Smooth muscle cell (in vitro differentiated cells): ENCODE results near the gene HIBADH. TPM values are rescaled to one million over a fixed set of nuclear protein-coding genes. Genes with fewer than 3 reads are reported as not detected.

Experiments used
- DNase-seq: peaks from one replicate; lab custom pipeline; 2025; ENCODE audit not compliant: unreplicated experiment; lab: John Stamatoyannopoulos, UW
- H2AFZ ChIP-seq: fragments of 200-600 bp; sonication (generic); 2 replicates; pipeline ENCODE4 v1.6.0; 2016; ENCODE audit warnings: antibody characterized with exemption, low read depth, mild to moderate bottlenecking
- H3F3A ChIP-seq: fragments of 200-600 bp; sonication (generic); 2 replicates; pipeline ENCODE4 v1.6.0; 2017; ENCODE audit warnings: antibody characterized with exemption, low read depth
- H3K27ac ChIP-seq: fragments of 200-600 bp; sonication (generic); 2 replicates; pipeline ENCODE4 v1.5.1; 2016; ENCODE audit warnings: low read depth, mild to moderate bottlenecking
- H3K27me3 ChIP-seq: fragments of 200-600 bp; sonication (generic); 2 replicates; pipeline ENCODE4 v1.6.1; 2016; ENCODE audit warnings: low read depth, mild to moderate bottlenecking
- H3K36me3 ChIP-seq: fragments of 200-600 bp; sonication (generic); 2 replicates; pipeline ENCODE4 v1.5.1; 2016; ENCODE audit warnings: low read depth
- H3K4me1 ChIP-seq: fragments of 200-600 bp; sonication (generic); 2 replicates; pipeline ENCODE4 v1.5.1; 2016; ENCODE audit warnings: low read depth
- H3K4me2 ChIP-seq: fragments of 200-600 bp; sonication (generic); 2 replicates; pipeline ENCODE4 v1.6.0; 2016; ENCODE audit warnings: mild to moderate bottlenecking
- H3K4me3 ChIP-seq: fragments of 200-600 bp; sonication (generic); 2 replicates; pipeline ENCODE4 v1.5.1; 2016; ENCODE audit warnings: mild to moderate bottlenecking
- H3K79me2 ChIP-seq: fragments of 200-600 bp; sonication (generic); 2 replicates; pipeline ENCODE4 v1.6.0; 2016; ENCODE audit warnings: low read depth, mild to moderate bottlenecking
- H3K9ac ChIP-seq: fragments of 200-600 bp; sonication (generic); 2 replicates; pipeline ENCODE4 v1.6.0; 2016; ENCODE audit warnings: low read depth
- H3K9me3 ChIP-seq: fragments of 200-600 bp; sonication (generic); replicated peaks from 2 replicates; pipeline ENCODE4 v1.5.1; 2016; ENCODE audit warnings: low read depth
- H4K20me1 ChIP-seq: fragments of 200-600 bp; sonication (generic); 2 replicates; pipeline ENCODE4 v1.6.0; 2016; ENCODE audit warnings: low read depth
- CTCF ChIP-seq: fragments of 200-600 bp; sonication (generic); IDR thresholded peaks from 2 replicates; pipeline ENCODE4 v1.5.1; 2017; ENCODE audit warnings: borderline replicate concordance, mild to moderate bottlenecking, antibody characterized with exemption; ENCODE audit not compliant: insufficient read depth, poor library complexity, severe bottlenecking
- WGBS: methylation state at CpG from one replicate; pipeline ENCODE4 v1.1.7; 2016; ENCODE audit warnings: low lambda C conversion rate; 5-methylcytosine and 5-hydroxymethylcytosine counted together
- polyA plus RNA-seq: library from polyadenylated mRNA; unstranded; fragments of >200 nt; fragmentation: Nextera tagmentation; extraction: Ambion mirVana; gene quantifications from 2 replicates; pipeline ENCODE4 v1.2.1, GENCODE V29; 2016
- total RNA-seq: library from RNA; depleted of rRNA; stranded (reverse); fragments of >200 nt; gene quantifications from 2 replicates; pipeline ENCODE4 v1.2.3, GENCODE V29; 2014

HIBADH gene
- total and polyA plus RNA-seq, 2 experiments from 2014 or later, result 16.1 to 24.4 TPM

- H3K9ac ChIP-seq, result no peak overlapping the region
- no peaks in the 10 kb centered on the region for H3K27me3 ChIP-seq
- no peak for DNase-seq
- H3K4me3 ChIP-seq, result no peak overlapping the region
- no peaks in the 10 kb centered on the region for H3K9me3 ChIP-seq
- H3K4me1 ChIP-seq, result peaks cover 3% of the 10 kb centered on the region
- WGBS, result 95% methylated on average over 2 of the region's 2 CpGs
- H2AFZ ChIP-seq, result no peak overlapping the region
- H3K79me2 ChIP-seq, result peaks cover 34% of the 10 kb centered on the region
- no peak overlapping the region for H3K27ac ChIP-seq
- H3K4me2 ChIP-seq, result no peak overlapping the region
- H3K36me3 ChIP-seq, result no peaks in the 10 kb centered on the region
- H3F3A ChIP-seq, result no peaks in the 10 kb centered on the region
- H4K20me1 ChIP-seq, result no peaks in the 10 kb centered on the region
- no peak for TF ChIP-seq CTCF
These were observed 6.0 kb downstream of the HIBADH start for GRCh38 chr7:27656724-27657123.

GRCh38 chr7:27655184-27655583, 7.5 kb downstream of the HIBADH start:
- Histone ChIP-seq H3K27me3 (no peaks in the 10 kb centered on the region), H3K9me3 (no peaks in the 10 kb centered on the region), H3K79me2 (peaks cover 21% of the 10 kb centered on the region), H2AFZ (no peak overlapping the region), H3K4me2 (no peak overlapping the region), H3F3A (no peaks in the 10 kb centered on the region), H3K36me3 (no peaks in the 10 kb centered on the region), H3K4me3 (no peak overlapping the region), H3K4me1 (no peaks in the 10 kb centered on the region), H3K9ac (no peak overlapping the region), H3K27ac (no peak overlapping the region), H4K20me1 (no peaks in the 10 kb centered on the region)
- 97% methylated on average over 1 of the region's 1 CpG for WGBS
- TF ChIP-seq CTCF, result no peak
- no peak for DNase-seq

- no peak for TF ChIP-seq CTCF
- DNase-seq, result no peak
These were observed 10.2 kb downstream of the HIBADH start for GRCh38 chr7:27652518-27652917.

GRCh38 chr7:27651702-27652101, 11.0 kb downstream of the HIBADH start:
- Histone ChIP-seq H3K4me1 (no peaks in the 10 kb centered on the region), H2AFZ (no peak overlapping the region), H3K4me2 (no peak overlapping the region), H3K36me3 (no peaks in the 10 kb centered on the region), H3K4me3 (no peak overlapping the region), H3K9ac (no peak overlapping the region), H3K27me3 (no peaks in the 10 kb centered on the region), H3K9me3 (no peaks in the 10 kb centered on the region), H3K27ac (no peak overlapping the region), H3K79me2 (peaks cover 23% of the 10 kb centered on the region), H3F3A (no peaks in the 10 kb centered on the region), H4K20me1 (no peaks in the 10 kb centered on the region)
- TF ChIP-seq CTCF, result no peak
- no peak for DNase-seq

More at GRCh38 chr7:27652518-27652917, 10.2 kb downstream of the HIBADH start:
- Histone ChIP-seq H3K36me3 (no peaks in the 10 kb centered on the region), H3K27ac (no peak overlapping the region), H4K20me1 (no peaks in the 10 kb centered on the region), H3K9me3 (no peaks in the 10 kb centered on the region), H3K27me3 (no peaks in the 10 kb centered on the region), H3K79me2 (peaks cover 23% of the 10 kb centered on the region), H3K9ac (no peak overlapping the region), H3K4me2 (no peak overlapping the region), H3K4me3 (no peak overlapping the region), H3F3A (no peaks in the 10 kb centered on the region), H2AFZ (no peak overlapping the region), H3K4me1 (no peaks in the 10 kb centered on the region)
- 95% methylated on average over 6 of the region's 6 CpGs for WGBS
